ENCODE results near the gene AGTRAP.

AGTRAP gene

GRCh38 chr1:11735854-11736745 lies at the start of gene AGTRAP:
TSS of gene AGTRAP (plus strand) at chr1:11736136. CDS start at chr1:11736209, 73 bp downstream.
- DNase-seq = peak; percentile 90

- no peak for DNase-seq
These were observed 47.4 kb upstream of the AGTRAP start for GRCh38 chr1:11688506-11688905.

- DNase-seq = peak; percentile 8
These were observed 45.3 kb upstream of the AGTRAP start for GRCh38 chr1:11690397-11691301.

- no peak for DNase-seq
These were observed 44.5 kb upstream of the AGTRAP start, which contains the start of gene DRAXIN for GRCh38 chr1:11691302-11691914. TSS of gene DRAXIN (plus strand) at chr1:11691710. CDS start at chr1:11706259, 14,549 bp downstream.

- DNase-seq = no peak
These were observed 43.8 kb upstream of the AGTRAP start for GRCh38 chr1:11691928-11692711.

- peak; percentile 89 for DNase-seq
These were observed 42.8 kb upstream of the AGTRAP start for GRCh38 chr1:11693024-11693590.

GRCh38 chr1:11693917-11694316 lies 42.0 kb upstream of the AGTRAP start:
- no peak for DNase-seq

GRCh38 chr1:11695861-11696260 lies 40.1 kb upstream of the AGTRAP start:
- DNase-seq = no peak

- DNase-seq = no peak
These were observed 38.6 kb upstream of the AGTRAP start for GRCh38 chr1:11697188-11697892.

GRCh38 chr1:11697893-11698210 lies 38.1 kb upstream of the AGTRAP start:
- DNase-seq = no peak

- no peak for DNase-seq
These were observed 35.1 kb upstream of the AGTRAP start for GRCh38 chr1:11700601-11701467.

- DNase-seq = no peak
These were observed 34.4 kb upstream of the AGTRAP start for GRCh38 chr1:11701551-11701961.

- no peak for DNase-seq
These were observed 33.7 kb upstream of the AGTRAP start for GRCh38 chr1:11701981-11702803.

GRCh38 chr1:11703357-11704193 lies 32.4 kb upstream of the AGTRAP start:
- no peak for DNase-seq

GRCh38 chr1:11704194-11704529 lies 31.8 kb upstream of the AGTRAP start:
- no peak for DNase-seq

GRCh38 chr1:11704691-11705475 lies 31.1 kb upstream of the AGTRAP start:
- no peak for DNase-seq

GRCh38 chr1:11705596-11705995 lies 30.3 kb upstream of the AGTRAP start:
- DNase-seq = no peak

- no peak for DNase-seq
These were observed 29.6 kb upstream of the AGTRAP start for GRCh38 chr1:11706292-11706691.

All from MV-4-11 (cell line).